Type B pancreatic cell (in vitro differentiated cells): ENCODE data around the gene ZBTB3. TPM values are rescaled to one million over a fixed set of nuclear protein-coding genes. Genes with fewer than 3 reads are reported as not detected.
"Not testable (repeated sequence)": the region's sequence is repeated elsewhere in the genome, so short reads cannot be mapped to it uniquely, and the experiment has no call there.

Experiments
- DNase-seq: peaks from one replicate; pipeline ENCODE4 v3.0.0; 2021; ENCODE audit warnings: mixed read lengths; ENCODE audit not compliant: unreplicated experiment; ENCODE audit errors: extremely low spot score
- H3K27ac Mint-ChIP-seq: 2 replicates; pipeline ENCODE4 v1.8.0; 2021; ENCODE audit warnings: mild to moderate bottlenecking, mixed read lengths
- H3K27me3 Mint-ChIP-seq: 2 replicates; pipeline ENCODE4 v1.8.0; 2021; ENCODE audit warnings: mixed read lengths
- H3K36me3 Mint-ChIP-seq: 2 replicates; pipeline ENCODE4 v1.8.0; 2021; ENCODE audit warnings: mixed read lengths
- H3K4me1 Mint-ChIP-seq: one replicate; pipeline ENCODE4 v1.8.0; 2021; ENCODE audit warnings: mixed read lengths; ENCODE audit not compliant: unreplicated experiment
- H3K4me3 Mint-ChIP-seq: 2 replicates; pipeline ENCODE4 v1.8.0; 2021; ENCODE audit warnings: mild to moderate bottlenecking, mixed read lengths
- H3K9me3 Mint-ChIP-seq: 2 replicates; pipeline ENCODE4 v1.8.0; 2021; ENCODE audit warnings: mixed read lengths
- CTCF ChIP-seq: fragments of 200-600 bp; sonication (generic); conservative IDR thresholded peaks from 2 replicates; pipeline ENCODE4 v1.5.0; 2021; ENCODE audit warnings: antibody characterized with exemption, mild to moderate bottlenecking
- total RNA-seq: library from RNA; stranded (reverse); gene quantifications from 2 replicates; pipeline ENCODE4 v1.2.1, GENCODE V29; 2021; ENCODE audit warnings: low replicate concordance

The ZBTB3 gene
- total RNA-seq, 1 donor from 2014 or later, result 10.1 TPM

- no peak overlapping the region for H3K27ac Mint-ChIP-seq
- H3K27me3 Mint-ChIP-seq, result no peaks in the 10 kb centered on the region
Observed at GRCh38 chr11:62774407-62774806, 20.4 kb upstream of the ZBTB3 start.

GRCh38 chr11:62771144-62772021, 17.4 kb upstream of the ZBTB3 start, which contains the start of gene TAF6L:
Gene TAF6L (plus strand): TSS chr11:62771396. CDS start chr11:62775784, 4,388 bp downstream.
- H3K9me3 Mint-ChIP-seq, result no peaks in the 10 kb centered on the region
- no peak for TF ChIP-seq CTCF
- no peaks in the 10 kb centered on the region for H3K27me3 Mint-ChIP-seq
- peak; percentile 94 for DNase-seq
- H3K4me3 Mint-ChIP-seq, result peak within 1 kb of the TSS; percentile 90
- H3K4me1 Mint-ChIP-seq, result peaks cover 17% of the 10 kb centered on the region
- H3K27ac Mint-ChIP-seq, result peak within 1 kb of the TSS; percentile 93
- peaks cover 7% of the 10 kb centered on the region for H3K36me3 Mint-ChIP-seq

More at GRCh38 chr11:62774407-62774806, 20.4 kb upstream of the ZBTB3 start:
- Mint-ChIP-seq H3K36me3 (peaks cover 12% of the 10 kb centered on the region), H3K4me1 (peaks cover 17% of the 10 kb centered on the region), H3K4me3 (no peak overlapping the region), H3K9me3 (no peaks in the 10 kb centered on the region)
- TF ChIP-seq CTCF, result no peak
- no peak for DNase-seq

- peak overlapping the region; percentile 93 for H3K27ac Mint-ChIP-seq
- peak overlapping the region; percentile 90 for H3K4me3 Mint-ChIP-seq
- H3K4me1 Mint-ChIP-seq, result peaks cover 17% of the 10 kb centered on the region
- DNase-seq, result no peak
- H3K36me3 Mint-ChIP-seq, result peaks cover 8% of the 10 kb centered on the region
- H3K9me3 Mint-ChIP-seq, result no peaks in the 10 kb centered on the region
- TF ChIP-seq CTCF, result no peak
- no peaks in the 10 kb centered on the region for H3K27me3 Mint-ChIP-seq
Observed at GRCh38 chr11:62770778-62771143, 16.8 kb upstream of the ZBTB3 start.

GRCh38 chr11:62760867-62761227, 6.9 kb upstream of the ZBTB3 start:
- H3K9me3 Mint-ChIP-seq, H3K27ac Mint-ChIP-seq, H3K36me3 Mint-ChIP-seq, H3K4me1 Mint-ChIP-seq, DNase-seq, H3K27me3 Mint-ChIP-seq: not testable (repeated sequence)
- H3K4me3 Mint-ChIP-seq, result peak overlapping the region; percentile 94

GRCh38 chr11:62757846-62758788, 4.2 kb upstream of the ZBTB3 start:
- Mint-ChIP-seq H3K27ac (no peak overlapping the region), H3K27me3 (no peaks in the 10 kb centered on the region), H3K4me3 (no peak overlapping the region), H3K4me1 (peaks cover 18% of the 10 kb centered on the region), H3K36me3 (peaks cover 8% of the 10 kb centered on the region), H3K9me3 (no peaks in the 10 kb centered on the region)
- no peak for TF ChIP-seq CTCF
- DNase-seq, result no peak
